Astrocyte of the spinal cord (primary cell): ENCODE results near the gene ZBTB20.
A peak's percentile ranks its signal among the peaks of the same experiment; 100 is the strongest.

Experiments
- DNase-seq: peaks from one replicate; pipeline ENCODE4 v3.0.0; 2011; ENCODE audit warnings: low read depth, low spot score
- H3K4me3 ChIP-seq: 2 replicates; pipeline ENCODE4 v1.5.1; 2011; ENCODE audit warnings: low read depth, mild to moderate bottlenecking, low read length, moderate library complexity
- in situ Hi-C: cut with HindIII; loops from 2 replicates; pipeline ENCODE4 v1.10.0; 2017; ENCODE audit warnings: low sequenced_read_pairs
- TF ChIP-seq, protein P1 (sequence below): IDR thresholded peaks from 2 replicates; pipeline ENCODE4 v1.5.1; 2012; ENCODE audit warnings: low read depth, mild to moderate bottlenecking, low read length, inconsistent platforms

ZBTB20 gene

DNA sequence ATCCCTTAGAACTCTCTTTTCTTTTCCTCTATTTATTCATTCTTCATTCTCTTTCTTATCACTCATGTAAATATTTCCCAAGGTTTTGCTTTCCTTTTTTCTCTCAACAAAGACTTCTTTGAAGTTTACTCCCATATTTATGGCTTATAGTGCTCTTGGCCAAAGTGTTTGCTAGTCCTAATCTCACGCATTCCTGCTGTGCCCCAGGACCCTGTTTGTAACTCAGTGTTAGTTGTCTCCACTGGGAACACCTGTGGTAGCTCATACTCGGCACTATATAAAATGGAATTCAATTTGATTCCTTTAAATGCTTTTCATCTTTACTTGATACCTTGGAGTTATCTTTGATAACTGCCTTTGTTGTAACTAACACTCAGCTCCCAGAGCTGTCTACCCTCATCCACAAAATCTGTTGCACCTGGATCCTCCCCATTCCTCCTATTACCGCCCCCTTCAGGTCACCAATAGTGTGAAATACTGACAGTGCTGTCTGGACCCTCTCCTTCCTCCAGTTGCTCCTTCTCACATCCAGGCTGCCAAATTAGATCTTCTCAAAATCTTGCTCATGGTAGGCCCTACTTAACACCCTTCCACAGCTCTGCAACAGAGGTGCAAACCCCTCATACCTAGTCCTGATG is 776.4 kb downstream of the ZBTB20 start:
- in situ Hi-C loops: no loop called here
- DNase-seq: no peak
- TF ChIP-seq, protein P1, sequence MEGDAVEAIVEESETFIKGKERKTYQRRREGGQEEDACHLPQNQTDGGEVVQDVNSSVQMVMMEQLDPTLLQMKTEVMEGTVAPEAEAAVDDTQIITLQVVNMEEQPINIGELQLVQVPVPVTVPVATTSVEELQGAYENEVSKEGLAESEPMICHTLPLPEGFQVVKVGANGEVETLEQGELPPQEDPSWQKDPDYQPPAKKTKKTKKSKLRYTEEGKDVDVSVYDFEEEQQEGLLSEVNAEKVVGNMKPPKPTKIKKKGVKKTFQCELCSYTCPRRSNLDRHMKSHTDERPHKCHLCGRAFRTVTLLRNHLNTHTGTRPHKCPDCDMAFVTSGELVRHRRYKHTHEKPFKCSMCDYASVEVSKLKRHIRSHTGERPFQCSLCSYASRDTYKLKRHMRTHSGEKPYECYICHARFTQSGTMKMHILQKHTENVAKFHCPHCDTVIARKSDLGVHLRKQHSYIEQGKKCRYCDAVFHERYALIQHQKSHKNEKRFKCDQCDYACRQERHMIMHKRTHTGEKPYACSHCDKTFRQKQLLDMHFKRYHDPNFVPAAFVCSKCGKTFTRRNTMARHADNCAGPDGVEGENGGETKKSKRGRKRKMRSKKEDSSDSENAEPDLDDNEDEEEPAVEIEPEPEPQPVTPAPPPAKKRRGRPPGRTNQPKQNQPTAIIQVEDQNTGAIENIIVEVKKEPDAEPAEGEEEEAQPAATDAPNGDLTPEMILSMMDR: peak; percentile 8
- H3K4me3 ChIP-seq: no peak overlapping the region

DNA sequence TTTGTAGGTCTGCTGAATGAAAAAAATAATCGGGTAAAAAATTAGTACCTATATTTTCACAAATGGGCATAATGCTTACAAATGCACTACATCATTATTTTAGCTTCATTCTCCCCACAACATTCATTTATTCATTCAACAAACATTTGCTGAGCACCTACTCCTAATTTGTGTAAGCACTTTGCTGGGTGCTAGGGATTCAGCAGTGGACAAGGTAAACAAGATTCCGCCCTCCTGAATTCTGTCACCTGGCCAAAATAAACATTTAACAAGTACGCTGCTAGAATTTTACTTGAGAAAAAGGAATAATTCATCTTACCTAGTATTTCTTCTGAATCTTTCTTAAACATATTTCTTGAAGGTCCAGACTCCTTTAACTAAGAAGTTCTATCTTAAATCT is 781.2 kb downstream of the ZBTB20 start:
- peak; percentile 17 for DNase-seq
- H3K4me3 ChIP-seq: no peak overlapping the region
- TF ChIP-seq, protein P1: no peak
- in situ Hi-C loops: no loop called here

DNA sequence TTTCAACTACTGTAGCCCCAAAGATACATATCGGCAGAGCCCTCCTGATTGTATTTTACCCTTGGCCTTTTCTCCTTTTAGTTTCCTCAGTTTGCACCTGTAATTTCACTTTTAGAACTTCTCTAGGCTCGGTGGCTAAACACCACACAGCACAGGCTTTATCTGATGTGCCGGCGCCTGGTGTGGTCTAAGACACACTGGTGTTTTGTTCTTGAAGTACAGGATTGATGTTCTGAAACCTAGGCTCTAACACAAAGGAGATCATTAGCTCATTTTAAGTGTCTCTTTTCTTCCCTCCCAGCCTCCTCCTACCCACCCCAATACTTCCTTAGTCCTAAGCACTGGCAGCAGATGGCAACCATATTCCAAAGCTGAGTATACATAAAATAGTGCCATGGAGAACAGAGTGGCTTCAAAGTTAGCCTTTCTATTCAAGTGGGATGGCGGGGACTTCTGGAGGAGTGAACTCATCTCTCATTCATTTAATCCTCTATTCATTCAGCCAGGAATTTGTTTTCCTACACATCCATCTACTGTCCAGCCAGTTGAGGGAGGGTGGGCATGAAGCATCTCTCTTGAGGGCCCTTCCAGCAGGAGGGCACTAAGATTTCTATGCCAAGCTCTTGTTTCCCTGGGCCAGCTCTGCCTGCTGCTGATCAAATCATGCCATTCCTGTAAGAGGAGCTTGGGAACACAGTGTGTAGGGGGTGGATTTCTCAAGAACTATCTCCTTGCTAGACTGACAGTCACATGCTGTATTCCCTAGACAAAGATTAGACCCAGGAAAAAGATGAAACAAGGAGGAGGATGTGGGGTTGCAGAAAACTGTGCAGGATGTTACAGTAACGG is 782.1 kb downstream of the ZBTB20 start:
- TF ChIP-seq, protein P1: no peak
- in situ Hi-C loops: no loop called here
- DNase-seq: no peak

DNA sequence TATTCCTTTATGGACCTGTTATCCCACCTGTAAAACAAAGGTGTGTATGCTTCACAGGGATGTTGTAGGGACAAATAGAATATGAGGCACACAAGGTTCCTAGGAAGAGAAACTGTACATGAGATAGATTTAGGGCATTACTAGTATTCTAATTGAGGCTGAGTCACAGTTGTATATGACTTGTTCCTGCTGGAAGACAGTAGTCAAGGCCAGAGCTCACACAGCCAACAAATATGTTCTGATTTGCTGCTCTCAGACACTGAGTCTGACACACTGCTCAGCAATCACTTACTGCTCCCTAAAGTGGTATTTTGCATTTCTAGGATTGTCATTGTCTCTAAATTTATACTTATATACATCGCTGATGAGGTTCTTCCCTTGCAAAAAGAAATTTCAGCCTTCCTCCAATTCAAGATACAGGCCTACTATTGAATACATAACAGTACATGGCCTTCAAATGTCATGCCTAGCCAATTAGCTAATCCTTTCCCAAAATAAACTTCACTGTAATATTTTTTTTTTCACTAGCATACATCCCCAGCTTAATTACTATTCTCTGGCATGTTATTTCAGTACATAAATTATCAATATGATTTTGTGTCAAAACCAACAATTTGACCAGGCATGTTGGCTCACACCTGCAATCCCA is 783.4 kb downstream of the ZBTB20 start:
- TF ChIP-seq, protein P1: no peak
- peak; percentile 73 for DNase-seq
- no peak overlapping the region for H3K4me3 ChIP-seq
- in situ Hi-C loops: no loop called here

More for the DNA sequence above, 782.1 kb downstream of the ZBTB20 start:
- H3K4me3 ChIP-seq: no peak overlapping the region

DNA sequence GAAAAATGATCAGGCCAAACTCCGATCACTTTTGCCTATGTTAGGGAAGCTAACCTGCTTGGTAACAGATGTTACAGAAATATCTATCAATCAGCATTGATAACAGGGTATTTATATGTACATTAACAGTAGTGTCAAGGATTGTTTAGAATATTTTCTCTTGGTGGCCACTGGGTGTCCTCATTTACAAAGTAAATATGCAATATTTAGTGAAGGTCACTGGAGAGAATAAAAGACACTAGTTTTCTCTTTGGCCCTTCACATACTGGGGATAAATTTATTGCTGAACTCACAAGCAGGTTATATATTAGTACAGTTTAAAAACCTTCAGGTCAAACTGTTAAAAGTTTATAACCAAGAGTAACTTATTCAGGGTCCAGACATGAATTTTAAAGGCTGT is 784.3 kb downstream of the ZBTB20 start:
- in situ Hi-C loops: no loop called here
- TF ChIP-seq, protein P1: peak; percentile 47
- peak; percentile 57 for DNase-seq
- H3K4me3 ChIP-seq: no peak overlapping the region

DNA sequence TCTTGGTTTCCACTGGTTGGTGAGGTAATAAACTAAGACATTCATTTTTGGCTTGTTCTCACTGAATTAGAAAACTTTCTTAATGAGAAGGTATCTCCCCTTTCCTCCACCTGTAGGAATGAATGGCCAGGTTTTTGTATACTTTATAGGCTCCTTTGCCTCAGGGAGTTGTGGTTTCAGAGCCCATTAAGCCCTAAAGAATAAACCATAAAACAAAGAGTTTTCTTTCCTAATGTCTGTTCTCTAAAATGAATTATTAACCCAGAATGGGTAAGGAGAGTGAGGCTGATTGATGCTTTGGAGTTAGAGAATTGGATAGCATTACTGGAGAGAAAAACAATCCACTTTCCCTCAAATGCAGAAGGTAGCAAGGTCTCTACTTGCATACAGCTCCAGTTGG is 785.7 kb downstream of the ZBTB20 start:
- DNase-seq: no peak
- in situ Hi-C loops: no loop called here
- TF ChIP-seq, protein P1: no peak
- no peak overlapping the region for H3K4me3 ChIP-seq
